A549 (cell line): Measurements from ENCODE around the gene GNPAT. TPM values are rescaled to one million over a fixed set of nuclear protein-coding genes. Genes with fewer than 3 reads are reported as not detected.
A peak's percentile ranks its signal among the peaks of the same experiment; 100 is the strongest.

Experiments used
- ATAC-seq, 2 experiments: fragments of 200-7000 bp in 1 of 2; fragments of >200 bp in 1 of 2; cut with Nextera tagmentation in 1 of 2; cut with Tn5 transposase in 1 of 2; 3 replicates each; pipeline versions ENCODE4 v1.8.0 to v1.9.1; 2018 to 2020; ENCODE audit warnings: mild to moderate bottlenecking in 1 of 2, moderate library complexity in 1 of 2
- CTCF ChIA-PET: fragments of 300-600 bp; sonication (Branson Sonifier 250); formaldehyde crosslinking; extraction: SDS; loops from one replicate; lab custom pipeline; 2021; ENCODE audit warnings: antibody characterized with exemption, inconsistent platforms; lab: Yijun Ruan, JAX
- POLR2A ChIA-PET: fragments of 350-600 bp; formaldehyde crosslinking; extraction: SDS; loops from one replicate; lab custom pipeline; 2021; ENCODE audit warnings: antibody characterized with exemption, inconsistent platforms; lab: Yijun Ruan, JAX
- DNase-seq, 2 experiments: peaks; one replicate each; pipeline versions ENCODE4 v3.0.0 to v3.0.0-alpha.2; 2011 to 2016; ENCODE audit warnings: low read depth in 1 of 2, low spot score in 1 of 2
- FAIRE-seq: peaks from 2 replicates; lab custom pipeline; 2011; peaks lifted over from hg19 to GRCh38; lab: Jason Lieb, UNC
- H3K27ac ChIP-seq, 2 experiments: fragments of >200 bp; sonication (Bioruptor Twin); formaldehyde crosslinking; 3 replicates each; pipeline ENCODE4 v1.5.1; 2016 to 2017
- H3K4me1 ChIP-seq: fragments of >200 bp; sonication (Bioruptor Twin); formaldehyde crosslinking; 3 replicates; pipeline ENCODE4 v1.6.1; 2016
- H3K4me2 ChIP-seq: fragments of >200 bp; sonication (Bioruptor Twin); formaldehyde crosslinking; 3 replicates; pipeline ENCODE4 v1.6.1; 2016
- H3K4me3 ChIP-seq: fragments of >200 bp; sonication (Bioruptor Twin); formaldehyde crosslinking; 3 replicates; pipeline ENCODE4 v1.5.1; 2016
- H3K9me3 ChIP-seq: fragments of >200 bp; sonication (Bioruptor Twin); formaldehyde crosslinking; 3 replicates; pipeline ENCODE4 v1.6.1; 2016
- EHF ChIP-seq: fragments of 250-450 bp; sonication (Bioruptor Pico); IDR thresholded peaks from 2 replicates; pipeline ENCODE4 v1.5.0; 2020; ENCODE audit warnings: mild to moderate bottlenecking
- ESRRA ChIP-seq: fragments of 150-350 bp; IDR thresholded peaks from 2 replicates; pipeline ENCODE4 v1.6.1; 2014; ENCODE audit warnings: mild to moderate bottlenecking, low read length, borderline replicate concordance
- FOSL2 ChIP-seq, 2 experiments: fragments of 450-650 bp in 1 of 2; fragments of >200 bp in 1 of 2; sonication (Bioruptor Twin) in 1 of 2; formaldehyde crosslinking; IDR thresholded peaks; 2 replicates each; pipeline versions ENCODE4 v1.5.0 to v1.6.1; 2016 to 2020; ENCODE audit warnings: mild to moderate bottlenecking in 1 of 2, moderate library complexity in 1 of 2
- GATA3 ChIP-seq: IDR thresholded peaks from 2 replicates; pipeline ENCODE4 v1.6.1; 2012; ENCODE audit warnings: borderline replicate concordance
- HOXA7 ChIP-seq: fragments of 250-450 bp; sonication (Bioruptor Pico); IDR thresholded peaks from 2 replicates; pipeline ENCODE4 v1.5.0; 2020; ENCODE audit warnings: mild to moderate bottlenecking, moderate library complexity
- HOXB13 ChIP-seq: fragments of 250-450 bp; sonication (Bioruptor Pico); IDR thresholded peaks from 2 replicates; pipeline ENCODE4 v1.5.0; 2020; ENCODE audit warnings: low read depth, mild to moderate bottlenecking, moderate library complexity
- JUN ChIP-seq, 2 experiments: fragments of >200 bp; sonication (Bioruptor Twin); formaldehyde crosslinking; IDR thresholded peaks; 2 replicates in 1 of 2; 3 replicates in 1 of 2; pipeline ENCODE4 v1.6.1; 2016 to 2017
- JUNB ChIP-seq: fragments of >200 bp; sonication (Bioruptor Twin); formaldehyde crosslinking; IDR thresholded peaks from 2 replicates; pipeline ENCODE4 v1.6.1; 2016
- KDM5A ChIP-seq: fragments of 200-600 bp; sonication (generic); IDR thresholded peaks from 2 replicates; pipeline ENCODE4 v1.6.1; 2016; ENCODE audit warnings: antibody characterized with exemption, mild to moderate bottlenecking
- MAFK ChIP-seq: fragments of 450-650 bp; IDR thresholded peaks from 2 replicates; pipeline ENCODE4 v1.6.1; 2014; ENCODE audit not compliant: partially characterized antibody
- MAZ ChIP-seq: fragments of 150-350 bp; IDR thresholded peaks from 2 replicates; pipeline ENCODE4 v1.6.1; 2014; ENCODE audit warnings: antibody characterized with exemption, low read depth, low read length, borderline replicate concordance
- NR3C1 ChIP-seq: fragments of >200 bp; sonication (Bioruptor Twin); formaldehyde crosslinking; IDR thresholded peaks from 3 replicates; pipeline ENCODE4 v1.6.1; 2017
- POLR2A ChIP-seq: IDR thresholded peaks from 2 replicates; pipeline ENCODE4 v1.6.1; 2012; ENCODE audit warnings: mild to moderate bottlenecking, low read length
- RAD21 ChIP-seq, 2 experiments: fragments of >200 bp in 1 of 2; sonication (Bioruptor Twin) in 1 of 2; formaldehyde crosslinking in 1 of 2; IDR thresholded peaks in 1 of 2; conservative IDR thresholded peaks in 1 of 2; 2 replicates in 1 of 2; 3 replicates in 1 of 2; pipeline ENCODE4 v1.6.1; 2012 to 2018; ENCODE audit warnings: inconsistent platforms in 1 of 2
- SREBF2 ChIP-seq: fragments of 450-650 bp; IDR thresholded peaks from 2 replicates; pipeline ENCODE4 v1.6.1; 2014; ENCODE audit warnings: mild to moderate bottlenecking, moderate library complexity
- TFCP2L1 ChIP-seq: fragments of 250-450 bp; sonication (Bioruptor Pico); IDR thresholded peaks from 2 replicates; pipeline ENCODE4 v1.5.0; 2021; ENCODE audit warnings: mild to moderate bottlenecking
- ZFP36 ChIP-seq: fragments of 450-650 bp; IDR thresholded peaks from 2 replicates; pipeline ENCODE4 v1.6.1; 2014; ENCODE audit warnings: borderline replicate concordance; ENCODE audit not compliant: partially characterized antibody
- ZNF302 ChIP-seq: fragments of 250-450 bp; sonication (Bioruptor Pico); IDR thresholded peaks from 2 replicates; pipeline ENCODE4 v1.9.0; 2021; ENCODE audit warnings: inconsistent platforms, mild to moderate bottlenecking, moderate library complexity
- WGBS: methylation state at CpG from one replicate; pipeline ENCODE4 v1.1.6; 2017; ENCODE audit errors: missing lambda C conversion rate; 5-methylcytosine and 5-hydroxymethylcytosine counted together
- polyA plus RNA-seq, 4 experiments: library from polyadenylated mRNA; depleted of rRNA in 3 of 4; stranded (reverse); fragments of >200 nt; fragmentation: RNase III in 1 of 4; extraction: RNeasy Plus Mini Kit Qiagen cat#74134 plus additional on column Dnase treatment in 1 of 4; gene quantifications; 2 replicates in 3 of 4; 3 replicates in 1 of 4; pipeline ENCODE4 v1.2.3, GENCODE V29; 2011 to 2017
- TF ChIP-seq, protein P1 (sequence below): fragments of 150-350 bp; IDR thresholded peaks from 2 replicates; pipeline ENCODE4 v1.6.1; 2014; ENCODE audit warnings: low read depth, mild to moderate bottlenecking, low read length
- TF ChIP-seq, protein P2 (sequence below): IDR thresholded peaks from 2 replicates; pipeline ENCODE4 v1.6.1; 2012
- TF ChIP-seq, protein P3 (sequence below): fragments of 250-450 bp; sonication (Bioruptor Pico); IDR thresholded peaks from 2 replicates; pipeline ENCODE4 v1.5.0; 2021; ENCODE audit warnings: mild to moderate bottlenecking, moderate library complexity, borderline replicate concordance

Gene GNPAT
- polyA plus RNA-seq, 2 of the 4 experiments (the other 2 are of a cell fraction): 44.1 to 62.7 TPM

DNA sequence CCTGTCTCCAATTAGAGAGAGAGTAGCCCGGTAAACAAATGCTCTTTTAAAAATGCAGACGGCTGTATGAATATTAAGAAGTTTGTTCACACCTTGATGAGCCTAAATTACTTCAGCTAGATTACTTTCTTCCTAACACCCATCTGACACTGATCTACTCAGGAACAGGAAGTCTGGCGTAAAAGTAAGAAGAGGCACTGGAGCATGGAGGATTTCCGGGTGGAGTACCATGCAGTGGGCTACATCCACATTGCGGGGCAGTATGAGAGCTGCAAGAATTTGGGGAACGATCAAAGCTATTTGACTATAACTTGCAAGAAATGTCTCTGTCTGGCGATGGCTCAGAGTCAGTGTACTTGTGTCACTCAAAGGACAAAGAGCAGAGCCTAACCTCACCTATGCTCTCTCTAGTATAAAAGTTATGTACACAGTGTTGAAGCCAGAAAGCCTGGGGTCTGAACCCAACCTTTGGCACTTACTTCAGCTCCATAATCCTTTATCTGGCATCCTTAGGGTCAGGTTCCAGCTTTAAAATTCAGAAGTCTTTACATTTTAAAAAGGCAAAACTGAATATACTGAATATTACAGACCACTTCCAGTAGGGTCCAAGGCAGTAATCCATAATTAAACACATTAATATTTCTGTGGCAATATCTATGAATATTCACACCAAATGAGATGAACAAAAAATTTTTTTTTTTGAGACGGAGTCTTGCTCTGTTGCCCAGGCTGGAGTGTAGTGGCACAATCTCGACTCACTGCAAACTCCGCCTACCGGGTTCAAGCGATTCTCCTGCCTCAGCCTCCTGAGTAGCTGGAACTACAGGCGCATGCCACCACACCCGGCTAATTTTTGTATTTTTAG, 7.9 kb upstream of the GNPAT start:
- ChIA-PET CTCF (interaction anchor here (1.8 to 2.6 kb wide), 2 partner anchors 10 to 22 kb away, joined by 5 to 7 read pairs; no protein-coding TSS in a partner anchor), POLR2A (no interaction called here)
- TF ChIP-seq SREBF2: no peak
- TF ChIP-seq, protein P1, sequence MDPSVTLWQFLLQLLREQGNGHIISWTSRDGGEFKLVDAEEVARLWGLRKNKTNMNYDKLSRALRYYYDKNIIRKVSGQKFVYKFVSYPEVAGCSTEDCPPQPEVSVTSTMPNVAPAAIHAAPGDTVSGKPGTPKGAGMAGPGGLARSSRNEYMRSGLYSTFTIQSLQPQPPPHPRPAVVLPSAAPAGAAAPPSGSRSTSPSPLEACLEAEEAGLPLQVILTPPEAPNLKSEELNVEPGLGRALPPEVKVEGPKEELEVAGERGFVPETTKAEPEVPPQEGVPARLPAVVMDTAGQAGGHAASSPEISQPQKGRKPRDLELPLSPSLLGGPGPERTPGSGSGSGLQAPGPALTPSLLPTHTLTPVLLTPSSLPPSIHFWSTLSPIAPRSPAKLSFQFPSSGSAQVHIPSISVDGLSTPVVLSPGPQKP: no peak
- no peak for TF ChIP-seq RAD21 (conservative IDR thresholded peaks at IDR 0.05 in 1 of 2, IDR thresholded peaks at IDR 0.05 in 1 of 2)
- TF ChIP-seq JUN (IDR thresholded peaks at IDR 0.05): no peak
- TF ChIP-seq GATA3: no peak
- no peak for TF ChIP-seq KDM5A
- TF ChIP-seq HOXA7 (CRISPR knock-in tag): no peak
- no peak for TF ChIP-seq MAZ
- TF ChIP-seq NR3C1: no peak
- no peak for TF ChIP-seq EHF (CRISPR knock-in tag)
- TF ChIP-seq ESRRA: no peak
- TF ChIP-seq, protein P2, sequence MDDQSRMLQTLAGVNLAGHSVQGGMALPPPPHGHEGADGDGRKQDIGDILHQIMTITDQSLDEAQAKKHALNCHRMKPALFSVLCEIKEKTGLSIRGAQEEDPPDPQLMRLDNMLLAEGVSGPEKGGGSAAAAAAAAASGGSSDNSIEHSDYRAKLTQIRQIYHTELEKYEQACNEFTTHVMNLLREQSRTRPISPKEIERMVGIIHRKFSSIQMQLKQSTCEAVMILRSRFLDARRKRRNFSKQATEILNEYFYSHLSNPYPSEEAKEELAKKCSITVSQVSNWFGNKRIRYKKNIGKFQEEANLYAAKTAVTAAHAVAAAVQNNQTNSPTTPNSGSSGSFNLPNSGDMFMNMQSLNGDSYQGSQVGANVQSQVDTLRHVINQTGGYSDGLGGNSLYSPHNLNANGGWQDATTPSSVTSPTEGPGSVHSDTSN: no peak
- no peak for TF ChIP-seq ZFP36
- no peak for TF ChIP-seq ZNF302 (CRISPR knock-in tag)
- TF ChIP-seq MAFK: no peak
- TF ChIP-seq TFCP2L1 (CRISPR knock-in tag): no peak
- no peak overlapping the region for H3K4me2 ChIP-seq
- ATAC-seq (no peak), DNase-seq (no peak), FAIRE-seq (no peak)
- peaks cover 11% of the 10 kb centered on the region; the same call in 2 of the 3 replicates for H3K4me1 ChIP-seq
- no peaks in the 10 kb centered on the region for H3K9me3 ChIP-seq
- H3K27ac ChIP-seq: no peak overlapping the region
- 93% methylated on average over 14 of the region's 14 CpGs for WGBS
- H3K4me3 ChIP-seq: no peak overlapping the region

DNA sequence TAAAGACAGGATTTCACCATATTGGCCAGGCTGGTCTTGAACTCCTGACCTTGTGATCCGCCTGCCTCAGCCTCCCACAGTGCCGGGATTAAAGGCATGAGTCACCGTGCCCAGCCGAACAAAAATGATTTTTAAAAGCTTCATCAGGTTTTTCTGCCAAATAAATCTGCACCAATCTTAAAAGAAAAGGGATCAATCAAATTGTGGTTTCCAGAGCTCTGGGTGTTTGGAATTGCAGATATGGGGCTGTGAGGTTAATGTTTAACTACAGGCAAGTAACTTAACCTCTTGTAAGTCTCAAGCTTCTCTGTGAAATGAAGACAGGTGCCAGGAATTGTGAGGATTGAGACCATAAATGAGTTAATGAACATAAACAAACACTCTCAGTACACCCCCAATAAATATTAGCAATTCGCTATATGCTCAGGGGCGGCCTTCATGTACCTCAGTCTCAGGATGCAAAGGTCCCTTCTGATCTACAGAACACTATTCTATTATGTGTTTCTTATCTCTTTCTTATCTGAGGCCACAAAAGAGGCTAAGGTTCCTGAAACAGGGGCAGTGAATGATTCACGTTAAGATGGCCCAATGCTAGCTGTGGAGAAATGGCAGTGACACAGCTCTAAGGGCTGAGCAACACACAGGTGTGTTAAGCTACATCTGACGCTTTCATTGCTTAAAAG, 7.1 kb upstream of the GNPAT start:
- no peak for DNase-seq
- CTCF ChIA-PET: interaction anchor here (1.2 to 2.6 kb wide), 3 partner anchors 8 to 23 kb away, joined by 3 to 7 read pairs (median 5); no protein-coding TSS in a partner anchor
- peak; percentile 19 to 46; a peak in 4 of 6 replicates for ATAC-seq
- POLR2A ChIA-PET: no interaction called here
- no peak for FAIRE-seq
- Histone ChIP-seq H3K4me1 (peaks cover 11% of the 10 kb centered on the region; the same call in 2 of the 3 replicates), H3K9me3 (no peaks in the 10 kb centered on the region), H3K27ac (peak overlapping the region in 1 of 2 experiments; percentile 37; a peak in 1 of 6 replicates), H3K4me3 (no peak overlapping the region), H3K4me2 (peak overlapping the region; percentile 31; the same call in 2 of the 3 replicates)
- TF ChIP-seq HOXB13 (no peak), FOSL2 (IDR thresholded peaks at IDR 0.05) (no peak), FOSL2 (CRISPR knock-in tag; IDR thresholded peaks at IDR 0.05) (0 out of 2 replicates have a peak, but pooled peaks have one; percentile 20), MAZ (no peak), MAFK (no peak), POLR2A (no peak), JUNB (no peak)
- TF ChIP-seq, protein P3, sequence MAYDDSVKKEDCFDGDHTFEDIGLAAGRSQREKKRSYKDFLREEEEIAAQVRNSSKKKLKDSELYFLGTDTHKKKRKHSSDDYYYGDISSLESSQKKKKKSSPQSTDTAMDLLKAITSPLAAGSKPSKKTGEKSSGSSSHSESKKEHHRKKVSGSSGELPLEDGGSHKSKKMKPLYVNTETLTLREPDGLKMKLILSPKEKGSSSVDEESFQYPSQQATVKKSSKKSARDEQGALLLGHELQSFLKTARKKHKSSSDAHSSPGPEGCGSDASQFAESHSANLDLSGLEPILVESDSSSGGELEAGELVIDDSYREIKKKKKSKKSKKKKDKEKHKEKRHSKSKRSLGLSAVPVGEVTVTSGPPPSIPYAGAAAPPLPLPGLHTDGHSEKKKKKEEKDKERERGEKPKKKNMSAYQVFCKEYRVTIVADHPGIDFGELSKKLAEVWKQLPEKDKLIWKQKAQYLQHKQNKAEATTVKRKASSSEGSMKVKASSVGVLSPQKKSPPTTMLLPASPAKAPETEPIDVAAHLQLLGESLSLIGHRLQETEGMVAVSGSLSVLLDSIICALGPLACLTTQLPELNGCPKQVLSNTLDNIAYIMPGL (CRISPR knock-in tag): no peak
- WGBS: 74% methylated on average over 8 of the region's 8 CpGs
